ENCODE results near the gene SCAMP4.
"Not testable (repeated sequence)": the region's sequence is repeated elsewhere in the genome, so short reads cannot be mapped to it uniquely, and the experiment has no call there.

DNA sequence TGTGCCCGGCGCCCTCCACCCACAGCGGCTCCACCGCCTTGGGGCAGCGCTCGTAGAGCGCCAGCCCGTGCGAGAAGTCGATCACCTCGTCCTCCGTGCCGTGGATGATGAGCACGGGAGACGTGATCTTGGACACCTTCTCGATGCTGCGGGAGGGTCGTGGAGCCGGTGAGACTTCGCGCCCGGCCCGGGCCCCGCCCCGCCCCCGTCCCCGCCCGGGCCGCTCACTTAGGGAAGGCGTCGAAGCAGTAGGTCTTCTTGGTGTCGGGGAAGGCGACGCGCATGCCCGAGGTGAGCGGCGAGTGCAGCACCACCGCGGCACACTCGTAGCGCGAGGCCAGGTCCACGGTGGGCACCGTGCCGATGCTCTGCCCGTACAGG lies 27.9 kb upstream of the SCAMP4 start:
- TF ChIP-seq, protein P1, sequence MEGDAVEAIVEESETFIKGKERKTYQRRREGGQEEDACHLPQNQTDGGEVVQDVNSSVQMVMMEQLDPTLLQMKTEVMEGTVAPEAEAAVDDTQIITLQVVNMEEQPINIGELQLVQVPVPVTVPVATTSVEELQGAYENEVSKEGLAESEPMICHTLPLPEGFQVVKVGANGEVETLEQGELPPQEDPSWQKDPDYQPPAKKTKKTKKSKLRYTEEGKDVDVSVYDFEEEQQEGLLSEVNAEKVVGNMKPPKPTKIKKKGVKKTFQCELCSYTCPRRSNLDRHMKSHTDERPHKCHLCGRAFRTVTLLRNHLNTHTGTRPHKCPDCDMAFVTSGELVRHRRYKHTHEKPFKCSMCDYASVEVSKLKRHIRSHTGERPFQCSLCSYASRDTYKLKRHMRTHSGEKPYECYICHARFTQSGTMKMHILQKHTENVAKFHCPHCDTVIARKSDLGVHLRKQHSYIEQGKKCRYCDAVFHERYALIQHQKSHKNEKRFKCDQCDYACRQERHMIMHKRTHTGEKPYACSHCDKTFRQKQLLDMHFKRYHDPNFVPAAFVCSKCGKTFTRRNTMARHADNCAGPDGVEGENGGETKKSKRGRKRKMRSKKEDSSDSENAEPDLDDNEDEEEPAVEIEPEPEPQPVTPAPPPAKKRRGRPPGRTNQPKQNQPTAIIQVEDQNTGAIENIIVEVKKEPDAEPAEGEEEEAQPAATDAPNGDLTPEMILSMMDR (IDR thresholded peaks at IDR 0.05 in 4 of 5, conservative IDR thresholded peaks at IDR 0.05 in 1 of 5), result not testable (repeated sequence)
- not testable (repeated sequence) for TF ChIP-seq POLR2A (IDR thresholded peaks at IDR 0.05)

Data from gastrocnemius medialis (tissue), 4 donors.